Measurements from ENCODE around the gene ROR2. TPM values are rescaled to one million over a fixed set of nuclear protein-coding genes. Genes with fewer than 3 reads are reported as not detected.

ROR2 gene
- total and polyA plus RNA-seq, 3 experiments from 2014 or later, result 2.0 TPM; not detected in 2

DNA sequence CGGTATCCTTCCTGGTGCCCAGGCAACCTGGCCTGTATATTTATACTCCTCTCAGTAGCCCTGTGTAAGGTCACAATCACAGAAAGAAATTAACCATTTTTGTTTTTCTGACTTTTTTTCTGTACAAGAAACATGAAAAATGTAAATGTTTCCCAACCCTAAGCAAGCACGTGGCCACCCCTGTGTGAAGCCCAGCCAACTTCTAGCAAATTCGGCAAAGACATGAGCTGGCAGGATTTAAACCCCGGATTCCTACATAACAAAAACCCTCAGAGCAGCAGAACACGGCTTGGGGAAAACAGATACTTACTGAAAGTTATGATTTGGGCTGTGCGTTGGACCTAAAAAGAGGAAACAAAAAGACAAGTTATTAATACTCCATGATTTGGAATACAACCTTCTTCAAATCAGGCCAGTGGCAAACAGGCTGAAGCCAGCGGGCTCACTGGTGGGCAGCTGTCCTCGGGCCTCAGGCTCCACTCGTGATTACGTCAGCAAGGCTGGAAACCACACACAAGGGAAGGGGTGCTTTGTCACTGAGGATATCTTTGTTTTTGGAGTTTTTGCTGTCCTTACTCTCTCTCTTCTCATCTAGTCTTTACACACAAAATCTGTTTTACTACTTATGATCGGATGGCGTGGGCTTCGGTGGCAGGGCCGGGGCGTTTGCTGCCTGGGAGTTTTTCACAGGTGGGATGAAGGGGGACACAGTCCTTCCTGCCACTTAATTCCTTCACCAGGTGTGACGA is 194.1 kb downstream of the ROR2 start:
- no peak for DNase-seq
- Mint-ChIP-seq H3K27me3 (peaks cover 5 to 7% of the 10 kb centered on the region in 2 donors), H3K4me1 (no peaks in the 10 kb centered on the region), H3K36me3 (no peaks in the 10 kb centered on the region), H3K27ac (peak overlapping the region in 1 of 8 donors; percentile 15), H3K4me3 (no peak overlapping the region), H3K9me3 (no peaks in the 10 kb centered on the region)
- no peaks in the 10 kb centered on the region for H3K9me3 ChIP-seq (ENCODE audit: low read length)
- no peaks in the 10 kb centered on the region for H3K4me1 ChIP-seq (ENCODE audit: insufficient read depth, low read length)
- no peak overlapping the region for H3K27ac ChIP-seq (ENCODE audit: low read depth, low read length)
- H3K27me3 ChIP-seq (ENCODE audit: insufficient read depth, low read length, poor library complexity, severe bottlenecking), result peaks cover 1% of the 10 kb centered on the region
- H3K36me3 ChIP-seq (ENCODE audit: insufficient read depth, low read length), result no peaks in the 10 kb centered on the region
- ChIA-PET CTCF (no interaction called here), POLR2A (no interaction called here)
- no peak overlapping the region for H3K4me3 ChIP-seq (ENCODE audit: low read length)

GRCh38 chr9:91753711-91754110 is 196.3 kb downstream of the ROR2 start:
- Histone ChIP-seq H3K36me3 (ENCODE audit: insufficient read depth, low read length) (no peaks in the 10 kb centered on the region), H3K27me3 (ENCODE audit: insufficient read depth, low read length, poor library complexity, severe bottlenecking) (peaks cover 6% of the 10 kb centered on the region), H3K9me3 (ENCODE audit: low read length) (no peaks in the 10 kb centered on the region), H3K4me1 (ENCODE audit: insufficient read depth, low read length) (no peaks in the 10 kb centered on the region), H3K27ac (ENCODE audit: low read depth, low read length) (no peak overlapping the region), H3K4me3 (ENCODE audit: low read length) (no peak overlapping the region)
- Mint-ChIP-seq H3K27ac (no peak overlapping the region), H3K9me3 (no peaks in the 10 kb centered on the region), H3K36me3 (no peaks in the 10 kb centered on the region), H3K4me3 (no peak overlapping the region), H3K4me1 (no peaks in the 10 kb centered on the region), H3K27me3 (peaks cover 5 to 7% of the 10 kb centered on the region in 2 donors)
- DNase-seq, result no peak
- CTCF ChIA-PET, result no interaction called here
- POLR2A ChIA-PET, result no interaction called here

- Mint-ChIP-seq H3K4me3 (no peak overlapping the region), H3K27me3 (peaks cover 3 to 12% of the 10 kb centered on the region in 2 donors), H3K4me1 (no peaks in the 10 kb centered on the region), H3K36me3 (no peaks in the 10 kb centered on the region), H3K9me3 (no peaks in the 10 kb centered on the region), H3K27ac (no peak overlapping the region)
- Histone ChIP-seq H3K4me1 (ENCODE audit: insufficient read depth, low read length) (no peaks in the 10 kb centered on the region), H3K9me3 (ENCODE audit: low read length) (no peaks in the 10 kb centered on the region), H3K27me3 (ENCODE audit: insufficient read depth, low read length, poor library complexity, severe bottlenecking) (peaks cover 6% of the 10 kb centered on the region), H3K27ac (ENCODE audit: low read depth, low read length) (no peak overlapping the region), H3K4me3 (ENCODE audit: low read length) (no peak overlapping the region), H3K36me3 (ENCODE audit: insufficient read depth, low read length) (no peaks in the 10 kb centered on the region)
- ChIA-PET CTCF (no interaction called here), POLR2A (no interaction called here)
- no peak for DNase-seq
These were observed 198.1 kb downstream of the ROR2 start for GRCh38 chr9:91751922-91752321.

DNA sequence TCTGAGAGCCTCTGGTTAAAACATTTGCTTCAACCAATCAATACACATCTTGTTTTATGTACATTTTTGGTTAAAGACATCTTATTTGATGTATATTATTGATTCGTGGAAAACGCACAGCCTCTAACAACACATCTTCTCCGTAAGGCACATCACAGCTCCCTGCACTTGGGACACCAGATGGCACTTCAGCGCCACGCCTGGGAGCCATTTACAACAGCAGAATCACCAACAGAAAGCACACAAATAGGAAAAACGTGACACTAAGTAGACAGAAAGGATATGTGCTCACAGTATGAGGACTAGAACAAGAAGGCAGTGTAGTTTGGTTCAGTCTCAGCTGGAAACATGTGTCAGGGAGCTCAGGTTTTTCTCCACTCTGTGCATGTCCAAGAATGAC is 199.7 kb downstream of the ROR2 start:
- Histone ChIP-seq H3K4me1 (ENCODE audit: insufficient read depth, low read length) (no peaks in the 10 kb centered on the region), H3K4me3 (ENCODE audit: low read length) (no peak overlapping the region), H3K36me3 (ENCODE audit: insufficient read depth, low read length) (no peaks in the 10 kb centered on the region), H3K27me3 (ENCODE audit: insufficient read depth, low read length, poor library complexity, severe bottlenecking) (peaks cover 6% of the 10 kb centered on the region), H3K27ac (ENCODE audit: low read depth, low read length) (no peak overlapping the region), H3K9me3 (ENCODE audit: low read length) (no peaks in the 10 kb centered on the region)
- H3K4me1 Mint-ChIP-seq, result no peaks in the 10 kb centered on the region
- H3K4me3 Mint-ChIP-seq, result no peak overlapping the region
- H3K27me3 Mint-ChIP-seq, result peaks cover 2 to 12% of the 10 kb centered on the region in 2 donors
- H3K9me3 Mint-ChIP-seq, result no peaks in the 10 kb centered on the region
- ChIA-PET POLR2A (no interaction called here), CTCF (interaction anchor here (1.3 kb wide), 1 partner anchor 9 kb away, joined by 3 read pairs; no protein-coding TSS in a partner anchor)
- no peak for DNase-seq
- H3K27ac Mint-ChIP-seq, result no peak overlapping the region
- H3K36me3 Mint-ChIP-seq, result no peaks in the 10 kb centered on the region

GRCh38 chr9:91746904-91747303 is 203.1 kb downstream of the ROR2 start:
- H3K27me3 ChIP-seq (ENCODE audit: insufficient read depth, low read length, poor library complexity, severe bottlenecking), result peaks cover 6% of the 10 kb centered on the region
- no peak for DNase-seq
- H3K4me1 ChIP-seq (ENCODE audit: insufficient read depth, low read length), result no peaks in the 10 kb centered on the region
- POLR2A ChIA-PET, result no interaction called here
- no peaks in the 10 kb centered on the region for H3K36me3 Mint-ChIP-seq
- H3K4me3 ChIP-seq (ENCODE audit: low read length), result no peak overlapping the region
- H3K27ac Mint-ChIP-seq, result no peak overlapping the region
- H3K27ac ChIP-seq (ENCODE audit: low read depth, low read length), result no peak overlapping the region
- H3K4me1 Mint-ChIP-seq, result no peaks in the 10 kb centered on the region
- H3K27me3 Mint-ChIP-seq, result peaks cover 2 to 23% of the 10 kb centered on the region in 2 donors
- H3K9me3 ChIP-seq (ENCODE audit: low read length), result no peaks in the 10 kb centered on the region
- CTCF ChIA-PET, result no interaction called here
- H3K9me3 Mint-ChIP-seq, result no peaks in the 10 kb centered on the region
- no peak overlapping the region for H3K4me3 Mint-ChIP-seq
- no peaks in the 10 kb centered on the region for H3K36me3 ChIP-seq (ENCODE audit: insufficient read depth, low read length)

DNA sequence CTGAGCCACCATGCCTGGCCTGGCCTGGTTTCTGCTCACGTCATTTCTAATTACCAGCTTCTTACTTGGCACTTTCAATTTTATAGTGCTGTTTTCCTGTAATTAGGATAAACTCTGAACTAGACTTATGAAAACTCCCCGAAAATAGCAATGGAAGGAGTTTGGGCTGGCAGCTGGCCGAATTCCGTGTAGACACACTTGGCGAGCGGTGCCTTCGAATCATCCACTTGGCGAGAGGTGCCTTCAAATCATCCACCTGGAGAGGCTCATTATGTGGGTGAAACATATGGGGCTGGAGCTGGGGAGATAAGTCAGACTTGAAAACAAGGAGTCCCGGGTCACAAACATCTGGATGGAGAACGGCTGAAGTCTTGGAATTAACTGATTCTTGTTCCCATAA is 203.7 kb downstream of the ROR2 start:
- no peaks in the 10 kb centered on the region for H3K36me3 Mint-ChIP-seq
- no peak for DNase-seq
- H3K27ac Mint-ChIP-seq, result peak overlapping the region in 1 of 8 donors; percentile 7
- H3K4me3 Mint-ChIP-seq, result no peak overlapping the region
- H3K9me3 ChIP-seq (ENCODE audit: low read length), result no peaks in the 10 kb centered on the region
- ChIA-PET CTCF (no interaction called here), POLR2A (no interaction called here)
- no peaks in the 10 kb centered on the region for H3K9me3 Mint-ChIP-seq
- no peaks in the 10 kb centered on the region for H3K36me3 ChIP-seq (ENCODE audit: insufficient read depth, low read length)
- peaks cover 6% of the 10 kb centered on the region for H3K27me3 ChIP-seq (ENCODE audit: insufficient read depth, low read length, poor library complexity, severe bottlenecking)
- H3K27ac ChIP-seq (ENCODE audit: low read depth, low read length), result no peak overlapping the region
- no peaks in the 10 kb centered on the region for H3K4me1 Mint-ChIP-seq
- peaks cover 2 to 23% of the 10 kb centered on the region in 2 donors for H3K27me3 Mint-ChIP-seq
- H3K4me3 ChIP-seq (ENCODE audit: low read length), result no peak overlapping the region
- no peaks in the 10 kb centered on the region for H3K4me1 ChIP-seq (ENCODE audit: insufficient read depth, low read length)

DNA sequence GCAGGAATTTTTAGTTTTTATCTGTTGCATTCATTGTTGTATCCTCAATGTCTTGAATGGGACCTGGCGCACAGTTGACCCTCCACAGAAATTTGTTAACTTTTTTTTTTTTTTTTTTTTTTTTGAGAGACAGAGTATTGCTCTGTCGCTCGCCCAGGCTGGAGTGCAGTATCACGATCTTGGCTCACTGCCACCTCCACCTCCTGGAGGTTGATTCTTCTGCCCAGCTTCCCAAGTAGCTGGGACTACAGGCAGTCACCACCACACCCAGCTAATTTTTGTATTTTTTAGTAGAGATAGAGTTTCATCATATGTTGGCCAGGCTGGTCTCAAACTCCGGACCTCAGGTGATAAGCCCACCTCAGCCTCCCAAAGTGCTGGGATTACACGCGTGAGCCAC is 205.9 kb downstream of the ROR2 start:
- ChIA-PET POLR2A (no interaction called here), CTCF (no interaction called here)
- Mint-ChIP-seq H3K4me3 (no peak overlapping the region), H3K27ac (no peak overlapping the region), H3K36me3 (no peaks in the 10 kb centered on the region), H3K9me3 (no peaks in the 10 kb centered on the region), H3K27me3 (peaks cover 2 to 23% of the 10 kb centered on the region in 2 donors), H3K4me1 (no peaks in the 10 kb centered on the region)
- H3K9me3 ChIP-seq (ENCODE audit: low read length), result no peaks in the 10 kb centered on the region
- H3K27ac ChIP-seq (ENCODE audit: low read depth, low read length), result no peak overlapping the region
- no peaks in the 10 kb centered on the region for H3K4me1 ChIP-seq (ENCODE audit: insufficient read depth, low read length)
- no peaks in the 10 kb centered on the region for H3K27me3 ChIP-seq (ENCODE audit: insufficient read depth, low read length, poor library complexity, severe bottlenecking)
- no peak for DNase-seq
- no peak overlapping the region for H3K4me3 ChIP-seq (ENCODE audit: low read length)
- no peaks in the 10 kb centered on the region for H3K36me3 ChIP-seq (ENCODE audit: insufficient read depth, low read length)

- Histone ChIP-seq H3K4me1 (ENCODE audit: insufficient read depth, low read length) (no peaks in the 10 kb centered on the region), H3K9me3 (ENCODE audit: low read length) (no peaks in the 10 kb centered on the region), H3K4me3 (ENCODE audit: low read length) (no peak overlapping the region), H3K27ac (ENCODE audit: low read depth, low read length) (no peak overlapping the region), H3K27me3 (ENCODE audit: insufficient read depth, low read length, poor library complexity, severe bottlenecking) (no peaks in the 10 kb centered on the region), H3K36me3 (ENCODE audit: insufficient read depth, low read length) (no peaks in the 10 kb centered on the region)
- Mint-ChIP-seq H3K9me3 (no peaks in the 10 kb centered on the region), H3K4me3 (no peak overlapping the region), H3K4me1 (no peaks in the 10 kb centered on the region), H3K27ac (no peak overlapping the region), H3K27me3 (peaks cover 4 to 29% of the 10 kb centered on the region in 2 donors), H3K36me3 (no peaks in the 10 kb centered on the region)
- CTCF ChIA-PET, result interaction anchor here (1.2 kb wide), 1 partner anchor 8 kb away, joined by 3 read pairs; no protein-coding TSS in a partner anchor
- POLR2A ChIA-PET, result no interaction called here
- DNase-seq, result no peak
These were observed 208.5 kb downstream of the ROR2 start for GRCh38 chr9:91741522-91741921.

Measured in CD8-positive, alpha-beta memory T cell (primary cell).